GM19035 (cell line): ENCODE results near the gene APCDD1L.
"Not testable (repeated sequence)": the region's sequence is repeated elsewhere in the genome, so short reads cannot be mapped to it uniquely, and the experiment has no call there.

Experiments
- ATAC-seq: cut with Tn5 transposase; IDR thresholded peaks from one replicate; pipeline ENCODE4 v1.9.1; 2021; ENCODE audit not compliant: unreplicated experiment

The APCDD1L gene

DNA sequence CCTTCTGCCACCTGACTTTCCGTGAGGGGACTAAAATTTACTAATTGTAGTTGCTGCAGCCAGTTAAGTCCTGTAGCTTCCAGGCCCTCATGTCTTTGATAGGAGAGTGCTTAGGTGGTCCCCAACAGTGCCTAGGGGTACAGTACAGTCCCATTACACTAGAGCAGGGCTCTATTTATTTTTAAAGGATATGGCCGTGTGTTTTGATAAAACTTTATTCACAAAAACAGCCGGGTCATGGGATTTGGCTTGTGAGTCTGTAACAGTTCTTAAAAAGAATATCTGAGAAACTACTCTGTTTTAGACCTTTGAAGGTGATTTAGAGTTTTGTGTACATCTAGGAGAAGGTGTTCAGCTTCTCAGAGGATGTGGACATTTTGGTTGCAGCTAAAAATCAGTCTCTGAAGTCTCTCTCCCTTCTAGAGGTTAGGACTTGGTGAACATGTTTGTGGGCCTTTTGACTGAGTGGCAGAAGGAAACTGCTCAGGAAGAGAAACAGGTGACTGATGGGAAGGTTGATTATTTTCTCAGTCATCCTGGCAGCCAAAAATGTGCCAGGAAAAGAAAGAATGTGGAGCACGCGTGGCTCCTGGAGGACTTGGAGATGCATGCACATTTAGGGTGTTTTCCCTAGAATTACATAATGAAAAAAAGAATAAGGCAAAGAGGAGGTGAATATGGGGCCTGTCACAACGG, 68.8 kb downstream of the APCDD1L start:
- ATAC-seq, result no peak

DNA sequence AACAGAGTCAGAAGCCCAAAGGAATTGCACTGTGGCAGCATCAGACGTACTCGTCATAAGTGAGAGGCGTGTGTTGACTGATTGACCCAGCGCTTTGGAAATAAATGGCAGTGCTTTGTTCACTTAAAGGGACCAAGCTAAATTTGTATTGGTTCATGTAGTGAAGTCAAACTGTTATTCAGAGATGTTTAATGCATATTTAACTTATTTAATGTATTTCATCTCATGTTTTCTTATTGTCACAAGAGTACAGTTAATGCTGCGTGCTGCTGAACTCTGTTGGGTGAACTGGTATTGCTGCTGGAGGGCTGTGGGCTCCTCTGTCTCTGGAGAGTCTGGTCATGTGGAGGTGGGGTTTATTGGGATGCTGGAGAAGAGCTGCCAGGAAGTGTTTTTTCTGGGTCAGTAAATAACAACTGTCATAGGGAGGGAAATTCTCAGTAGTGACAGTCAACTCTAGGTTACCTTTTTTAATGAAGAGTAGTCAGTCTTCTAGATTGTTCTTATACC, 70.4 kb downstream of the APCDD1L start:
- ATAC-seq, result no peak

- no peak for ATAC-seq
These were observed 73.5 kb downstream of the APCDD1L start for GRCh38 chr20:58441723-58442122.

DNA sequence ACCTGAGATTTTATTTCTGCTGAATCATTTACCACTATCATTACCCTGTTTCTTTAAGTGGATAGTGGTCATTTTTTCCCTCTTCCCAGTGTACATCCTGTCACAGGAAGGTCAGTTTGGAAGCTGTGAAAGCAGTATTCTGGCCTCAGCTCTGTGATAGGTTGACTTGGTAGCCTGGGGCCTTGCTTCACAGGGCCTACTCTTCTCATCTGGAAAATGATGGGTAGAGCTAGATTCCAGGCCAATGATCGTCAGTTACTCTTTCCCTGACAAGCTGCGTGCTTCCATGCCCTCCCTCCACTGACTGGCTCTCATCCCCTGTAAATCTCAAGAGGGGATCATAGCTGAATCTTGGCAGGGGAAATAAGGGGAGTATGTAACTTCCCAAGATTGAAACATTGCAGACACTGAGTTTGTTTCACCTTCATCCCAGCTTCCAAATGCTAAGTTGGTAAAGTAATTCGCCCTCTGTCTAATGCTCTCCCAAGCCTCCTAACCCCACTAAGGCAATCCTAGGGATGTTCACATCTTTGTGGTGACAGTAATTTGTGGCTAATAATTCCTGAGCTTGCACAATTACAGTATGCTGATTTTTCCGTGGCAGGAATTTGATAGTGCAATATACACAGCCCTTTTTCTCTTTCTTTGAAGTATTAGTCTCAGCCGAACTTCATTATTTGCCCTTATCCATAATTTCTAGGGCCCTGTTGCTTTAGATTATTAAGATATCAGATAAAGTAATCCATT, 75.0 kb downstream of the APCDD1L start:
- ATAC-seq, result no peak

GRCh38 chr20:58438970-58439808, 76.0 kb downstream of the APCDD1L start:
- no peak for ATAC-seq

GRCh38 chr20:58436868-58437645, 78.1 kb downstream of the APCDD1L start:
- no peak for ATAC-seq

DNA sequence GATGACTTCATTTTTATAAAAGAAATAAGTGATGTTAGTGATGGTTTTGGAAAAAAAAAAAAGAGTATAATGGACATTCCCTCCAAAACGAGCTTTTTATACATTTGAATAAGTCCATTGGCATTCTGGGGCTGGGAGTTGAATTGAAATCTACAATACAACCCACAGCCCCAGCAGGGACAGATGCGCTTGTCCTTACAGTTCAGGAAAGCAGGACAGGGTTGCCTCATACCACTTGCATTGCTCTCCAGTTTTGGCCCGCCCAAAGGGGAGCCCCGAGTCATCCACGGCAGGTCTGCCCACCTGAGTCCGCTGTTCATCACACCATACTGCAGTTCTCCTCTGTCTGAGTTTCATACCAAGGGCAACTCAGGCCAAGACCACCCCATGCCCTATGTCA, 80.0 kb downstream of the APCDD1L start:
- ATAC-seq, result no peak

DNA sequence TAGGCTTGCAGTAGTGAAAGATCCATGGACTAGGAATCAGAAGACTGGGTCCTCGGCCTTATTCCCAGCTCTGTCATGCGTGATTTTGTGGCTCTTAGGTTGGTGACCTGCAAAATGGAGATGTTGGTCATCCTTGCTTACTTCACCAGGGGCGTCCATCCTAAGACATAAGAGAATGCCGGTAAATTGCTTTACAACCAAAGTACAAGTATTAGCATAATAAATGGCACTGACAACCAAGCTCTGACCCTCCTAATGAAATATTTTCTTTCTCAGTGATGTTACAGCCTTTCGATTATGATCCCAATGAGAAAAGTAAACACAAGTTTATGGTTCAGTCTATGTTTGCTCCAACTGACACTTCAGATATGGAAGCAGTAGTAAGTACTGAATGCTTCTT, 80.9 kb downstream of the APCDD1L start:
- no peak for ATAC-seq

DNA sequence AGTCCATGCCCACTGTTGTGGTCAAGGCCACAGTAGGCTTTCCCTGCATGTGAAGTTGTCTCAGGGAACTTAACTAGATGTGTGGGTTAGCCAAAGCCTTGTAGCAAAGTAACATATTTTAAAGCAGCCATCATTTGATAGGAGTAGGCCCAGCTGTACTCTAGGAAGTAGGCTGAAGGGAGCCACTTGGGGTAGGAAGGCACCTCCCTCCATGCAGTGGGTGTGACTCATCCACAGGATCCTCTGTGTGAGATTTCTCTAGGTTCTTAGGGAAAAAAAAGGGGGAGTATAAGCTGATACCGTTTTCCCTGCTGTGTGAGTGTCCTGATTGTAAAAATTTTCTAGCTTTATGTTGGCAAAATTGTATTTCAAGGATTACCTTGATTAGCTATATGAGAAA, 81.4 kb downstream of the APCDD1L start:
- no peak for ATAC-seq

DNA sequence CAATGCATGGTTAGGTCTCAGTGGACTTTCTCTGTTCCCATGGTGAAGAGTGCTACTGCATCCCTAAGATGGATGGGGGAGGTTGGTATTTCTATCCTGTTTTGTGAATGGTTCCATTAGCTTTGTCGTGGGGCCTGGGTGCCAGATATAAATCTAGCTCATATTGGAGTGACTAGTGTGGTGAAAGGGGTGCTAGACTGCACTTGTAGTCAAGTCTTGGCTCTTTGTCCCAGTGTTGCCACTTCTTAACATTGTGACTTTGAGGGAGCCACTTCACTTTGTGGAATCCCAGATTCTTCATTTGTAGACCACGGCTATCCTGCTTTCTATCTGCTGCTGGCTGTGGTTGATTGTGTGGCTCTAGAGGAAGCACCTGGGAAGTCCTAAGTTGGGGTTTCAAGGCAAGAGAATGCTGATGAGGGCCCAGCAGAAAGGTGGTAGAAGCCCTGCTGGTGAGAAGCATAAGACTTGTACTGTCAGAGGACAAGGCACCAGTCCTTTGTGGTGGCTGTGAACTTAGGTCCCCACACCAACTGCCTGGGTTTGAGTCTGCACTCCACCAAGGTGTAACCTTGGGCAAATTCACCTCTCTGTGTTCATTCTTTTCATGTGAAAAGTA, 82.1 kb downstream of the APCDD1L start:
- ATAC-seq, result no peak

DNA sequence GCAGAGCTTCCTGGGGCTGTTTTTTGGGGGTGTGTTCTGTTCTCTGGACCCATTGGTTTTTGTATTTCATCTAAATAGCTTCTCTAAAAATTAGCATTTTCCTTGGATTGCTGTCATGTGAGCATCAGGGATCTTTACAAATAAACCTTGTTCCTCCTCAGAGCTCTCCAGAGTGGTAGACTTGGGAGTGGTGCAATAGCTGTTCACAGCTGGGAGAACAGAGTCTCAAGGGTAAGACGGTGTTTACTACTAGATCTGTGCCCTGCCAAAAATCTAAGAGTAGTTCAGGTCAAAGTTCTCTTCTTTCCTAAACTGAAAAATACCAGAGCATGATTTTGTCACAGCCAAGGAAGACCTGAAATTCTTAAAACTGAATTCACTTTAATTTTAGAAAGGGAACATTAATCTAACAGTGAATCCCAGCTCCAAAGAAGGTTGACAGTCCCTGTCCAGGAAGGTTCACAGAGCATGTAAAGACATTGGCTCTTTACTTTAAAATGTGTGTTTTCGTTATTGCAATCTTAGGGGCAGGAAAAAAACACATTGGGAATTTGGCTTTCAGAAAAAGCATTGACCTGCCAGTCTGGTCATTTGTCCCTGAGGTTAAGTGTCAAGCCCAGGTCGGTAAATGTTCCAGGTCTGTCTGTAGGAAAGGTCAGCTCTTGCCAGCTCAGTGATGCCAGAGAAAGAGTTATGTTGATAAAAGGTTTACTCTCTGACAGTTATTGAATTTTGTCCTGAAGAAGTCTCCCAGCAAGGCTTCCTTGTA, 82.8 kb downstream of the APCDD1L start:
- ATAC-seq, result no peak

- ATAC-seq, result no peak
These were observed 84.1 kb downstream of the APCDD1L start for GRCh38 chr20:58431134-58431533.

DNA sequence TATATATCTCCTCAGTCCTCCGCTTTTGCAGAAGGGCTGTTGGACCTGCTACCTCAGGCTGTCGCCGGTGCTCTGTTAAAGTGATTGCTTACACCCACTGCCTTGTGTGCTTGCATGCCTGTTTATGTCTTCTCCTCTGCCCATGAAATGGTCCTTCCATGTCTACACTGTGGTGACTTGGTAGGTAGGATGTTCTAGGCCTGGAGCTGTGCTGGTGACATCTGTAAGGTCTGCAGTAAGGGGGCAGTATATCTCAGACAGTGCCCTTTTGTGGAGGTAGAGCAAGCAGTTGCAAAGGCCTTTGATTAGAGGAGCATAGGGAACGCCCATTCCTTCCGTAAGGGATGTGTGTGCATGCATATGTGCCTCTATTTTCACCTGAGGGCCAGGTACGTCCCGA, 85.9 kb downstream of the APCDD1L start:
- no peak for ATAC-seq

DNA sequence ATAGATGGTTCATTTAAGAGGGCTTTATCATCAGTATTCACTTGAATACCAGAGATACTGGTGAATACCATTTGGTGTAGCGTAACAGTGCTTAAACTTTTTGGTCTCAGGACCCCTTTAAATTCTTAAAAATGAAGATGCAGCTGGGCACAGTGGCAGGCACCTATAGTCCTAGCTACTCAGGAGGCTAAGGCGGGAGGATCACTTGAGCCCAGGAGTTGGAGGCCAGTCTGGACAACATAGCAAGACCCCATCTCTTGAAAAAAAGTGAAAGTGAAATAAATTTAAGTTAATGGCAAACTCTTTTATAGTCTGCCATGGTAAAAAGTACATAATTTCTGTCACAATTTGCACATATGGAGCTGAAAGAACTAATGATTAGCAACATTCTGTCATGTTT, 86.8 kb downstream of the APCDD1L start:
- no peak for ATAC-seq

DNA sequence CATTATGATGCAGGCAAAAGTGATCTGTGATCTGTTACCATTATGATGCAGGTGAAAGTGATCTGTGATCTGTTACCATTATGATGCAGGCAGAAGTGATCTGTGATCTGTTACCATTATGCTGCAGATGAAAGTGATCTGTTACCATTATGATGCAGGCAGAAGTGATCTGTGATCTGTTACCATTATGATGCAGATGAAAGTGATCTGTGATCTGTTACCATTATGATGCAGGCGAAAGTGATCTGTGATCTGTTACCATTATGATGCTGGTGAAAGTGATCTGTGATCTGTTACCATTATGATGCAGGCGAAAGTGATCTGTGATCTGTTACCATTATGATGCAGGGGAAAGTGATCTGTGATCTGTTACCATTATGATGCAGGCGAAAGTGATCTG, 87.6 kb downstream of the APCDD1L start:
- not testable (repeated sequence) for ATAC-seq

DNA sequence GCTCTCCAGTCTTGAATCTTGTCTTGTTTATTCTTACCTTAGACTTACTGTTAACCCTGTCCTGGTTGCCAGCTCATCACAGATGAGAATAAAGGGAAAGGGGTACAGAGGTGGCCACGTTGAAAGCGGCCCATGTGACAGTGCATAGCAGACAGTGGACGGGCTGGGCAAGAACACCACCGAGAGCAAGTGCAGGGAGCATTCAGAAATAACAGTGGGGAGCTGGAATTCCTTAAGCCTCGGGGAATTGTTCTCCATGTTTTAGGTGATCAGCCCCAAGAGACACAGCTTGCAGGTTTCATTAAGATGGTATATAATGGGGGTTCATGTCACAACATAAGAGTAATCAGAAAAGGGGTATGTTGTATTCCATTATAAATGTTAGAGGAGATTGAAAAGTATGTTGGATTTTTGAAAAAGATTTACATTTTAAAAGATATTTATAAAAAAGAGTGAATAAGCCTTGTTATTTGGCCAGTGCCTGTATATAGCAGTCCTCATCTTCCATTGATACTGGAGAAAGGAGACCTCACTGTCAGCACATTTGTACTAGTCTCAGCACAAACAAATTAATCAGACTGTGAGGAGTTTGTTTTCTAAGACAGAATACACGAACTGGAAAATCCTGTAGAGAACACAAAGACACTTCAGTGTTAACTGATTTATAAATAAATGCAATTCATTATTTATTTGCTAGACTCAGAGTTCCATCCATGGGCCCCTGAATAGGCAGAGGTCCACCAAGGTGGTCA, 90.8 kb downstream of the APCDD1L start:
- no peak for ATAC-seq

- ATAC-seq, result no peak
These were observed 93.7 kb downstream of the APCDD1L start for GRCh38 chr20:58421497-58421850.

DNA sequence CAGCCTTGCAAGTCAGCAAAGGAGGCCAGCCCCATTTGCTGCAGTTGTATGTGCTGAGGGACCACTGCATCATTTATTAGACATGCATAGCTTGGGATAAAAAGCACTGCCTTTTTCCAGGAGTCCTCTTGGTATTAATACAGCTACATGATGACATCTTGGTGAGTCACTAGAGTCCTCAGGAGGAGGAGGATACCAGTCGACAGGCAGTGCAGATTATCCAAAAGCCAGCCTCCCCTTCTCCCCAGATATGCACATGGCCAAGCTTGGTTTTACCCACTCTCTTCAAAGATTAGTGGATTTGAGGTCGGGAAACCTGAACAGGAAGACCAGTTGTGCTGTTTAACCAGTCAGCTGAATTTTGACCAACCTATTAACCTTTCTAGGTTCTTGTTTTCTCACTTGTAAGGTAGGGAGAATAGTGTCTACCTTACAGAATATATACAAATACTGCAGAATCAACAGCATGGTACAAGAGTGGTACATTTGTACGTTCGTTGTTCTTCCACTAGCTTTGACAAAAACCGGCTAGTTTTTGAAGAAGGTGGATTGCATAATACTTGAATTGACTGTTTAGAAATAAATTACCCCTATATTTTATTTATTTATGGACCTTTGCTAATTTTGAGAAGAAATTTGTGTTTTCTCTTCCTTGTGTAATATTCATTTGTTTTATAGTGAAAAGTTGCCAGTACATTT, 94.3 kb downstream of the APCDD1L start:
- no peak for ATAC-seq
